G401 (cell line): ENCODE results near the gene ZNF787. TPM values are rescaled to one million over a fixed set of nuclear protein-coding genes. Genes with fewer than 3 reads are reported as not detected.

Source experiments
- DNase-seq: peaks from one replicate; pipeline ENCODE4 v3.0.0-alpha.2; 2015; ENCODE audit warnings: low spot score
- in situ Hi-C: cut with HindIII; loops from 2 replicates; pipeline ENCODE4 v1.10.0; 2016; ENCODE audit warnings: low sequenced_read_pairs, mixed read lengths
- total RNA-seq: library from RNA; depleted of rRNA; stranded (reverse); fragments of >200 nt; shearing (Covaris generic); gene quantifications from 2 replicates; pipeline ENCODE4 v1.2.3, GENCODE V29; 2014

Gene ZNF787
- total RNA-seq, 1 experiment from 2014 or later = 56.1 TPM

- in situ Hi-C loops = no loop called here
- DNase-seq = no peak
These were observed 24.6 kb upstream of the ZNF787 start for GRCh38 chr19:56145698-56146097.

GRCh38 chr19:56144831-56145230 is 23.7 kb upstream of the ZNF787 start:
- DNase-seq = no peak
- in situ Hi-C loops = no loop called here

- no peak for DNase-seq
- in situ Hi-C loops = no loop called here
These were observed 23.3 kb upstream of the ZNF787 start for GRCh38 chr19:56144376-56144775.

GRCh38 chr19:56142897-56143434 is 21.9 kb upstream of the ZNF787 start:
- DNase-seq = no peak

GRCh38 chr19:56142087-56142787 is 21.1 kb upstream of the ZNF787 start:
- in situ Hi-C loops = no loop called here
- DNase-seq = no peak

More at GRCh38 chr19:56142897-56143434, 21.9 kb upstream of the ZNF787 start:
- in situ Hi-C loops = no loop called here

- in situ Hi-C loops = no loop called here
- DNase-seq = no peak
These were observed 20.4 kb upstream of the ZNF787 start for GRCh38 chr19:56141417-56141993.

- peak; percentile 99 for DNase-seq
- in situ Hi-C loops = no loop called here
These were observed 19.7 kb upstream of the ZNF787 start, which contains the start of gene ZNF444 for GRCh38 chr19:56140583-56141416. Gene ZNF444 (plus strand): TSS chr19:56141287. CDS start chr19:56146912, 5,625 bp downstream.

- in situ Hi-C loops = no loop called here
- no peak for DNase-seq
These were observed 18.9 kb upstream of the ZNF787 start for GRCh38 chr19:56139847-56140582.

- DNase-seq = no peak
- in situ Hi-C loops = no loop called here
These were observed 17.0 kb upstream of the ZNF787 start for GRCh38 chr19:56138069-56138468.

GRCh38 chr19:56137405-56137804 is 16.3 kb upstream of the ZNF787 start:
- no peak for DNase-seq
- in situ Hi-C loops = no loop called here

GRCh38 chr19:56136362-56136761 is 15.3 kb upstream of the ZNF787 start:
- DNase-seq = no peak
- in situ Hi-C loops = no loop called here

- DNase-seq = no peak
- in situ Hi-C loops = no loop called here
These were observed 13.5 kb upstream of the ZNF787 start for GRCh38 chr19:56134654-56134921.

- DNase-seq = no peak
- in situ Hi-C loops = no loop called here
These were observed 13.0 kb upstream of the ZNF787 start for GRCh38 chr19:56133858-56134653.

GRCh38 chr19:56132316-56132822 is 11.3 kb upstream of the ZNF787 start:
- no peak for DNase-seq
- in situ Hi-C loops = no loop called here

- in situ Hi-C loops = no loop called here
- no peak for DNase-seq
These were observed 10.6 kb upstream of the ZNF787 start for GRCh38 chr19:56131651-56132050.

- in situ Hi-C loops = no loop called here
- DNase-seq = no peak
These were observed 8.9 kb upstream of the ZNF787 start for GRCh38 chr19:56130006-56130405.

- in situ Hi-C loops = no loop called here
These were observed 6.1 kb upstream of the ZNF787 start for GRCh38 chr19:56126983-56127780.

More at GRCh38 chr19:56126983-56127780, 6.1 kb upstream of the ZNF787 start:
- DNase-seq = no peak
